CD14-positive monocyte (primary cell): ENCODE measurements around the gene ZFX. TPM values are rescaled to one million over a fixed set of nuclear protein-coding genes. Genes with fewer than 3 reads are reported as not detected.
"Not testable (repeated sequence)": the region's sequence is repeated elsewhere in the genome, so short reads cannot be mapped to it uniquely, and the experiment has no call there.

Experiments
- DNase-seq, 3 donors: peaks; one replicate each; pipeline ENCODE4 v3.0.0-alpha.2; 2011 to 2022
- H2AFZ ChIP-seq: 2 replicates; pipeline ENCODE4 v1.6.0; 2012; ENCODE audit warnings: mild to moderate bottlenecking, low read depth, low read length, inconsistent platforms; ENCODE audit not compliant: insufficient read depth, poor library complexity, severe bottlenecking
- H3K27ac ChIP-seq, 2 donors: 1 replicate in 1 of 2; 2 replicates in 1 of 2; pipeline ENCODE4 v1.5.1; 2012 to 2013; ENCODE audit warnings: low read length in 2 of 2, control low read depth in 1 of 2, inconsistent platforms in 1 of 2, low read depth in 1 of 2, mild to moderate bottlenecking in 1 of 2
- H3K27me3 ChIP-seq, 2 donors: one replicate each; pipeline versions ENCODE4 v1.6.0 to v1.6.1; 2011 to 2013; ENCODE audit warnings: low read length in 2 of 2; ENCODE audit not compliant: control insufficient read depth in 2 of 2, insufficient read depth in 2 of 2
- H3K36me3 ChIP-seq, 2 donors: replicated peaks in 1 of 2; 1 replicate in 1 of 2; 2 replicates in 1 of 2; pipeline versions ENCODE4 v1.5.1 to v1.6.1; 2012 to 2013; ENCODE audit warnings: low read length in 2 of 2, control low read depth in 1 of 2, inconsistent platforms in 1 of 2, mild to moderate bottlenecking in 1 of 2; ENCODE audit not compliant: insufficient read depth in 2 of 2, control insufficient read depth in 1 of 2
- H3K4me1 ChIP-seq, 2 donors: 1 replicate in 1 of 2; 2 replicates in 1 of 2; pipeline versions ENCODE4 v1.5.1 to v1.6.1; 2012 to 2013; ENCODE audit warnings: low read length in 2 of 2, control low read depth in 1 of 2, inconsistent platforms in 1 of 2, mild to moderate bottlenecking in 1 of 2, moderate library complexity in 1 of 2; ENCODE audit not compliant: insufficient read depth in 2 of 2, control insufficient read depth in 1 of 2
- H3K4me2 ChIP-seq: replicated peaks from 2 replicates; pipeline ENCODE3; 2012; ENCODE audit warnings: low read length, moderate library complexity, mild to moderate bottlenecking; ENCODE audit not compliant: poor library complexity, severe bottlenecking; ENCODE audit errors: extremely low read depth
- H3K4me3 ChIP-seq, 3 experiments: fragments of 200-600 bp in 1 of 3; sonication (generic) in 1 of 3; replicated peaks in 1 of 3; 1 replicate in 2 of 3; 2 replicates in 1 of 3; pipeline ENCODE4 v1.5.1; 2011 to 2013; ENCODE audit warnings: low read length in 3 of 3, mild to moderate bottlenecking in 3 of 3, control low read depth in 2 of 3, low read depth in 2 of 3, inconsistent platforms in 1 of 3, moderate library complexity in 1 of 3
- H3K79me2 ChIP-seq: 2 replicates; pipeline ENCODE4 v1.6.0; 2012; ENCODE audit warnings: mild to moderate bottlenecking, control low read depth, inconsistent platforms, low read length, moderate library complexity; ENCODE audit not compliant: insufficient read depth
- H3K9ac ChIP-seq: 2 replicates; pipeline ENCODE4 v1.6.0; 2017; ENCODE audit warnings: low read length, mild to moderate bottlenecking; ENCODE audit not compliant: insufficient read depth, poor library complexity, severe bottlenecking
- H3K9me3 ChIP-seq, 2 donors: replicated peaks in 1 of 2; 1 replicate in 1 of 2; 2 replicates in 1 of 2; pipeline versions ENCODE4 v1.5.1 to v1.6.1; 2012 to 2013; ENCODE audit warnings: low read length in 2 of 2, control low read depth in 1 of 2; ENCODE audit not compliant: control insufficient read depth in 1 of 2, insufficient read depth in 1 of 2
- H4K20me1 ChIP-seq: 2 replicates; pipeline ENCODE4 v1.6.0; 2012; ENCODE audit warnings: mild to moderate bottlenecking, low read length, control low read depth, moderate library complexity; ENCODE audit not compliant: insufficient read depth
- H3K27ac Mint-ChIP-seq, 7 donors: one replicate each; pipeline ENCODE4 v1.8.0; 2020; ENCODE audit warnings: mild to moderate bottlenecking in 7 of 7, mixed read lengths in 7 of 7, moderate library complexity in 6 of 7, inconsistent platforms in 2 of 7
- H3K27me3 Mint-ChIP-seq, 3 donors: one replicate each; pipeline ENCODE4 v1.8.0; 2021 to 2022; ENCODE audit warnings: low read depth in 3 of 3, mild to moderate bottlenecking in 3 of 3, mixed read lengths in 3 of 3, moderate library complexity in 3 of 3, inconsistent platforms in 1 of 3
- H3K36me3 Mint-ChIP-seq, 2 donors: one replicate each; pipeline ENCODE4 v1.8.0; 2020; ENCODE audit warnings: mixed read lengths in 2 of 2, inconsistent platforms in 1 of 2, mild to moderate bottlenecking in 1 of 2
- H3K4me1 Mint-ChIP-seq: one replicate; pipeline ENCODE4 v1.8.0; 2020; ENCODE audit warnings: mild to moderate bottlenecking, mixed read lengths
- H3K4me3 Mint-ChIP-seq, 2 donors: one replicate each; pipeline ENCODE4 v1.8.0; 2020; ENCODE audit warnings: mild to moderate bottlenecking in 2 of 2, mixed read lengths in 2 of 2, moderate library complexity in 1 of 2
- H3K9me3 Mint-ChIP-seq, 7 donors: one replicate each; pipeline ENCODE4 v1.8.0; 2020 to 2022; ENCODE audit warnings: mixed read lengths in 7 of 7, mild to moderate bottlenecking in 6 of 7, moderate library complexity in 6 of 7, inconsistent platforms in 2 of 7
- CTCF ChIP-seq: fragments of 200-600 bp; IDR thresholded peaks from one replicate; pipeline ENCODE4 v1.8.0; 2022; ENCODE audit warnings: antibody characterized with exemption, mild to moderate bottlenecking
- WGBS: methylation state at CpG from one replicate; pipeline ENCODE4 v1.1.5; 2013; ENCODE audit warnings: missing lambda C conversion rate; ENCODE audit not compliant: insufficient coverage; 5-methylcytosine and 5-hydroxymethylcytosine counted together
- intact Hi-C, 2 donors: fragments of 100-400 bp; cut with micrococcal nuclease; formaldehyde crosslinking; loops; one replicate each; pipeline versions ENCODE4 v1.15.0 to v1.15.1; 2023
- polyA plus RNA-seq, 3 donors: library from polyadenylated mRNA; depleted of rRNA in 1 of 3; unstranded in 2 of 3; stranded (reverse) in 1 of 3; fragments of 300-500 nt in 2 of 3; fragments of >200 nt in 1 of 3; fragmentation: Illumina TruSeq in 2 of 3; gene quantifications; 1 replicate in 2 of 3; 2 replicates in 1 of 3; pipeline ENCODE4 v1.2.3, GENCODE V29; 2012 to 2021

Gene ZFX
- polyA plus RNA-seq, 3 donors, result 22.3 to 31.1 (median 30.2) TPM

- H3K36me3 ChIP-seq, result no peaks in the 10 kb centered on the region
- no CpG with 5 or more reads among the region's 5 CpGs for WGBS
- H3K36me3 Mint-ChIP-seq, result no peaks in the 10 kb centered on the region
- no peak overlapping the region for H3K4me2 ChIP-seq
- H3K9me3 ChIP-seq, result no peaks in the 10 kb centered on the region
- H4K20me1 ChIP-seq, result no peaks in the 10 kb centered on the region
- no peaks in the 10 kb centered on the region for H3K4me1 Mint-ChIP-seq
- H3K4me3 Mint-ChIP-seq, result no peak overlapping the region
- TF ChIP-seq CTCF, result no peak
- H3K27me3 ChIP-seq, result peaks cover 0 to 12% of the 10 kb centered on the region in 2 donors
- no peak for DNase-seq
- H3K4me3 ChIP-seq, result no peak overlapping the region
- peaks cover 0 to 2% (median 0%) of the 10 kb centered on the region in 7 donors for H3K9me3 Mint-ChIP-seq
- no peaks in the 10 kb centered on the region for H3K79me2 ChIP-seq
- H2AFZ ChIP-seq, result no peak overlapping the region
- H3K27ac ChIP-seq, result no peak overlapping the region
- intact Hi-C loops, result no loop called here
- no peak overlapping the region for H3K27ac Mint-ChIP-seq
- peaks cover 1 to 30% (median 2%) of the 10 kb centered on the region in 3 donors for H3K27me3 Mint-ChIP-seq
- H3K4me1 ChIP-seq, result no peaks in the 10 kb centered on the region
- H3K9ac ChIP-seq, result no peak overlapping the region
Measured at GRCh38 chrX:24133312-24133711, 16.2 kb upstream of the ZFX start.

- 100% methylated on average over 2 of the region's 9 CpGs for WGBS
- not testable (repeated sequence) for H3K9me3 Mint-ChIP-seq
Measured at GRCh38 chrX:24135768-24136167, 13.8 kb upstream of the ZFX start.

More at GRCh38 chrX:24135768-24136167, 13.8 kb upstream of the ZFX start:
- H3K4me1 ChIP-seq, intact Hi-C loops, H3K9me3 ChIP-seq, DNase-seq, H4K20me1 ChIP-seq, H3K36me3 ChIP-seq, H3K36me3 Mint-ChIP-seq, H3K79me2 ChIP-seq, H3K4me1 Mint-ChIP-seq, H3K4me3 ChIP-seq, H3K4me3 Mint-ChIP-seq, H3K4me2 ChIP-seq, H3K9ac ChIP-seq, H3K27ac Mint-ChIP-seq, H3K27ac ChIP-seq, H2AFZ ChIP-seq: not testable (repeated sequence)
- peaks cover 1 to 33% (median 2%) of the 10 kb centered on the region in 3 donors for H3K27me3 Mint-ChIP-seq
- peaks cover 0 to 12% of the 10 kb centered on the region in 2 donors for H3K27me3 ChIP-seq
